Measurements from ENCODE around the gene TBATA.

The TBATA gene

GRCh38 chr10:70765794-70766594, 19.2 kb downstream of the TBATA start:
- H3K27ac ChIP-seq = no peak overlapping the region
- peak; percentile 54 for DNase-seq (ENCODE audit: low spot score)
- no peak overlapping the region for H3K4me3 ChIP-seq
- TF ChIP-seq, protein P1, sequence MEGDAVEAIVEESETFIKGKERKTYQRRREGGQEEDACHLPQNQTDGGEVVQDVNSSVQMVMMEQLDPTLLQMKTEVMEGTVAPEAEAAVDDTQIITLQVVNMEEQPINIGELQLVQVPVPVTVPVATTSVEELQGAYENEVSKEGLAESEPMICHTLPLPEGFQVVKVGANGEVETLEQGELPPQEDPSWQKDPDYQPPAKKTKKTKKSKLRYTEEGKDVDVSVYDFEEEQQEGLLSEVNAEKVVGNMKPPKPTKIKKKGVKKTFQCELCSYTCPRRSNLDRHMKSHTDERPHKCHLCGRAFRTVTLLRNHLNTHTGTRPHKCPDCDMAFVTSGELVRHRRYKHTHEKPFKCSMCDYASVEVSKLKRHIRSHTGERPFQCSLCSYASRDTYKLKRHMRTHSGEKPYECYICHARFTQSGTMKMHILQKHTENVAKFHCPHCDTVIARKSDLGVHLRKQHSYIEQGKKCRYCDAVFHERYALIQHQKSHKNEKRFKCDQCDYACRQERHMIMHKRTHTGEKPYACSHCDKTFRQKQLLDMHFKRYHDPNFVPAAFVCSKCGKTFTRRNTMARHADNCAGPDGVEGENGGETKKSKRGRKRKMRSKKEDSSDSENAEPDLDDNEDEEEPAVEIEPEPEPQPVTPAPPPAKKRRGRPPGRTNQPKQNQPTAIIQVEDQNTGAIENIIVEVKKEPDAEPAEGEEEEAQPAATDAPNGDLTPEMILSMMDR (IDR thresholded peaks at IDR 0.05) = no peak

DNA sequence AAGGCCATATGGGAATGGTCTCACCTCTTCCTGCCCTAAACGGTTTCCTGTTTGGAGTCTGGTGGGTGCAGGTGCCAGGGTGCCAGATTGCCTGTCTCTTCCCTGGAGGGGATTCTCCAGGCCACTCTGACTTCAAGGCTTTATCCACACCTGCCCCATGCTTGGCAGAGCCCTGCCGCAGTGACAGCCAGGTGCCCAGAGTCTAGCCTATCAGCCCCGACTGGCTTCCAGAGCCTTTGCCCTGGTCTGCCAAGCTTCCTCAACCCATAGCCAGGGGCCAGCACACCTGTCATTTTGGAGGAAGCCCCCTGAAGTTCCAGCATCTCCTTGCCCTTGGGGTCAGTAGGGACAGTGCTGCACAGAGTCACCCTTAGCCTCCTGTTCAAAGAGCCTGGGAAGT, 21.6 kb downstream of the TBATA start:
- TF ChIP-seq, protein P1 (IDR thresholded peaks at IDR 0.05) = no peak
- no peak overlapping the region for H3K27ac ChIP-seq
- no peak for DNase-seq (ENCODE audit: low spot score)
- H3K4me3 ChIP-seq = no peak overlapping the region

DNA sequence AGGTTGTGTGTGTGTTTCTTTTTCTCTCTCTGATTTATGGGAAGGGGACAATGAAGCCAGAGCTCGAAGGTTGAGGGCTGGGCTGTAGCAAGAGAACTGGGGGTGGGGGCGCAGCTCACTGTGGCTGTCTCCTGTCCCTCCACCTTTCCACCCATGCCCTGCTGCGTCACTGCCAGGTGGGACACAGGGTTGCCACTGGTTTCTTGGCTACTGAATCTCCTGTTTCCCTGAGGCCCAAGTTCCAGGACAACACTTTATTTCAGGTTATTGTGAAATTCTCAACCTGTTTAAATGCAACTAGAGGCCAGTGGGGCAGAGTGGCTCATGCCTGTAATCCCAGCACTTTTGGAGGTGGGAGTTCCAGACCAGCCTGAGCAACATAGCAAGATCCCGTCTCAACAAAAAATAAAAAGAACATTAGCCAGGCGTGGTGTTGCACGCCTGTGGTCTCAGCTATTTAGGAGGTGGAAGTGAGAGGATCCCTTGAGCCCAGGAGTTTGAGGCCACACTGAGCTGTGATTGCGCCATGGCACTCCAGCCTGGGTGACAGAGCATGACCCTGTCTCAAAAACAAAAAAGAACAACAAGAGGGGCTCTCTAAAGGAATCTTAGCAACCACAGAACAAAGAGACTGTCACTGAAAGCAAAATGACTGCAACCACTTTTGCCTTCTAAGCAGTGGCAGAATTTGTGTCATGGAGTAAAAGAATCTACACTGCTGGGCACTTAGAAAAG, 22.6 kb downstream of the TBATA start:
- TF ChIP-seq, protein P1 (IDR thresholded peaks at IDR 0.05) = no peak
- Histone ChIP-seq H3K27ac (no peak overlapping the region), H3K4me3 (no peak overlapping the region)
- no peak for DNase-seq (ENCODE audit: low spot score)

GRCh38 chr10:70761727-70762350, 23.3 kb downstream of the TBATA start:
- TF ChIP-seq, protein P1 (IDR thresholded peaks at IDR 0.05) = no peak
- DNase-seq (ENCODE audit: low spot score) = no peak
- H3K27ac ChIP-seq = no peak overlapping the region
- no peak overlapping the region for H3K4me3 ChIP-seq

DNA sequence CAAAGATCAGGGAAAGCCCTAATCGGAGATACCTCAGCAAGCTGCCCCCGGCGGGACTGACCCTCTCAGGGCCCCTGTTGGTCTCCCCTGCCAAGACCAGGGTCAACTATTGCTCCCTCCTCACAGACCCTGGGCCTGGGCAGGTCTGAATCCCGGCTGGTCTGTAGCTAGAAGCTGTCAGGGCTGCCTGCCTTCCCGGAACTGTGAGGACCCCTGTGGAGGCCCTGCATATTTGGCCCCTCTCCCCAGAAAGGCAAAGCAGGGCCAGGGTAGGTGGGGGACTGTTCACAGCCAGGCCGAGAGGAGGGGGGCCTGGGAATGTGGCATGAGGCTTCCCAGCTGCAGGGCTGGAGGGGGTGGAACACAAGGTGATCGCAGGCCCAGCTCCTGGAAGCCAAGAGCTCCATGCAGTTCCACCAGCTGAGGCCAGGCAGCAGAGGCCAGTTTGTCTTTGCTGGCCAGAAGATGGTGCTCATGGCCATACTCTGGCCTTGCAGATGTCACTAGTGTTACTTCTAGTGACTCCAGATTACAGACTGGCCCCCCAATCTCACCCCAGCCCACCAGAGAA, 24.1 kb downstream of the TBATA start:
- DNase-seq (ENCODE audit: low spot score) = no peak
- no peak overlapping the region for H3K4me3 ChIP-seq
- no peak overlapping the region for H3K27ac ChIP-seq
- TF ChIP-seq, protein P1 (IDR thresholded peaks at IDR 0.05) = no peak

DNA sequence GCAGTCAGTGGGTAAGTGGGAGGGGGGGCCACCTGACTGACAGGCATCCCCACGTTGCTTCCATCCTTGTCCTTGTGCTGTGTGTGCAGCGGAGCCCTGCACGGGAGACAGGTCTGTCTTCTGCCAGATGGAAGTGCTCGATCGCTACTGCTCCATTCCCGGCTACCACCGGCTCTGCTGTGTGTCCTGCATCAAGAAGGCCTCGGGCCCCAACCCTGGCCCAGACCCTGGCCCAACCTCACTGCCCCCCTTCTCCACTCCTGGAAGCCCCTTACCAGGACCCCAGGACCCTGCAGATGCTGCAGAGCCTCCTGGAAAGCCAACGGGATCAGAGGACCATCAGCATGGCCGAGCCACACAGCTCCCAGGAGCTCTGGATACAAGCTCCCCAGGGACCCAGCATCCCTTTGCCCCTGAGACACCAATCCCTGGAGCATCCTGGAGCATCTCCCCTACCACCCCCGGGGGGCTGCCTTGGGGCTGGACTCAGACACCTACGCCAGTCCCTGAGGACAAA, 24.8 kb downstream of the TBATA start:
- DNase-seq (ENCODE audit: low spot score) = no peak
- Histone ChIP-seq H3K27ac (no peak overlapping the region), H3K4me3 (no peak overlapping the region)
- TF ChIP-seq, protein P1 (IDR thresholded peaks at IDR 0.05) = no peak
